Astrocyte of the spinal cord (primary cell): Measurements from ENCODE around the gene GLIS1.

Experiments
- DNase-seq: peaks from one replicate; pipeline ENCODE4 v3.0.0; 2011; ENCODE audit warnings: low read depth, low spot score
- H3K4me3 ChIP-seq: 2 replicates; pipeline ENCODE4 v1.5.1; 2011; ENCODE audit warnings: low read depth, mild to moderate bottlenecking, low read length, moderate library complexity
- in situ Hi-C: cut with HindIII; loops from 2 replicates; pipeline ENCODE4 v1.10.0; 2017; ENCODE audit warnings: low sequenced_read_pairs
- TF ChIP-seq, protein P1 (sequence below): IDR thresholded peaks from 2 replicates; pipeline ENCODE4 v1.5.1; 2012; ENCODE audit warnings: low read depth, mild to moderate bottlenecking, low read length, inconsistent platforms

GLIS1 gene

DNA sequence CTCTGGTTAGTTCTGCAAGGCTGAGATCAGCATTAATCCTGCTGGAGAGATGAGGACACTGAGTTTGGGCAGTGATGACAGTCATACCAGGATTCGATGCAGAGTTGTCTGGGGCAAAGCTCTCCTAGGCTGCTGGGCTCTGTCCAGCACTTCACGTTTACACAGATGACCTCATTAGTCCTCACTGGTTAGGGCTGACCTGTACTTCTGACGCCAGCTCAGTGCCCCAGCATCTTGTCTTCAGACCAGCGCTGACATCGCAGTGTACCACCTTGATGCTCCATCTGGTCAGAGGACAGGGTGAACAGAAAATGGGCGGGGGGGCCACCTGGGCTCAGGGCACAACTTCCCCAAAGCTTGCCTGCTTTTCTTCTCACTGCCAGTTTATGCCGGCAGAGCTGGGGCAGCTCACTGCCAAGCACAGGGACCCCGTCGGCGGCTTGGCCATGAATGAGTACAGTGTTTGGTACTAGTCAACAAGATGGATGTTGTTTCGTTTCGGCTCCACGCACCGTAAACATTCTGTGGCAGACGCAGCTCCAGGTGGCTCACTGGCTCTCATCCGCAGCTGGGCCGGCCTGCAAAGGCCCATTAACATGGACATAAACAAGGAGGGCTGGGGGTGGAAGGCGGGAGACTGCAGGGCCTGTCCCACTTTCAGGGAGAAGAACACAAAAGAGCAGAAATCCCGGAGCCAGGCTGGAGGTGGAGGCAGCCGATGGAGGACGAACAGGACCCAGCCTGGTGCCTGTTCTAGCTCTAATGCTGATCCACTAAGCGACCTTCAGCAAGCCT is 118.7 kb downstream of the GLIS1 start:
- TF ChIP-seq, protein P1, sequence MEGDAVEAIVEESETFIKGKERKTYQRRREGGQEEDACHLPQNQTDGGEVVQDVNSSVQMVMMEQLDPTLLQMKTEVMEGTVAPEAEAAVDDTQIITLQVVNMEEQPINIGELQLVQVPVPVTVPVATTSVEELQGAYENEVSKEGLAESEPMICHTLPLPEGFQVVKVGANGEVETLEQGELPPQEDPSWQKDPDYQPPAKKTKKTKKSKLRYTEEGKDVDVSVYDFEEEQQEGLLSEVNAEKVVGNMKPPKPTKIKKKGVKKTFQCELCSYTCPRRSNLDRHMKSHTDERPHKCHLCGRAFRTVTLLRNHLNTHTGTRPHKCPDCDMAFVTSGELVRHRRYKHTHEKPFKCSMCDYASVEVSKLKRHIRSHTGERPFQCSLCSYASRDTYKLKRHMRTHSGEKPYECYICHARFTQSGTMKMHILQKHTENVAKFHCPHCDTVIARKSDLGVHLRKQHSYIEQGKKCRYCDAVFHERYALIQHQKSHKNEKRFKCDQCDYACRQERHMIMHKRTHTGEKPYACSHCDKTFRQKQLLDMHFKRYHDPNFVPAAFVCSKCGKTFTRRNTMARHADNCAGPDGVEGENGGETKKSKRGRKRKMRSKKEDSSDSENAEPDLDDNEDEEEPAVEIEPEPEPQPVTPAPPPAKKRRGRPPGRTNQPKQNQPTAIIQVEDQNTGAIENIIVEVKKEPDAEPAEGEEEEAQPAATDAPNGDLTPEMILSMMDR: no peak
- no peak overlapping the region for H3K4me3 ChIP-seq
- in situ Hi-C loops: no loop called here
- peak; percentile 18 for DNase-seq

DNA sequence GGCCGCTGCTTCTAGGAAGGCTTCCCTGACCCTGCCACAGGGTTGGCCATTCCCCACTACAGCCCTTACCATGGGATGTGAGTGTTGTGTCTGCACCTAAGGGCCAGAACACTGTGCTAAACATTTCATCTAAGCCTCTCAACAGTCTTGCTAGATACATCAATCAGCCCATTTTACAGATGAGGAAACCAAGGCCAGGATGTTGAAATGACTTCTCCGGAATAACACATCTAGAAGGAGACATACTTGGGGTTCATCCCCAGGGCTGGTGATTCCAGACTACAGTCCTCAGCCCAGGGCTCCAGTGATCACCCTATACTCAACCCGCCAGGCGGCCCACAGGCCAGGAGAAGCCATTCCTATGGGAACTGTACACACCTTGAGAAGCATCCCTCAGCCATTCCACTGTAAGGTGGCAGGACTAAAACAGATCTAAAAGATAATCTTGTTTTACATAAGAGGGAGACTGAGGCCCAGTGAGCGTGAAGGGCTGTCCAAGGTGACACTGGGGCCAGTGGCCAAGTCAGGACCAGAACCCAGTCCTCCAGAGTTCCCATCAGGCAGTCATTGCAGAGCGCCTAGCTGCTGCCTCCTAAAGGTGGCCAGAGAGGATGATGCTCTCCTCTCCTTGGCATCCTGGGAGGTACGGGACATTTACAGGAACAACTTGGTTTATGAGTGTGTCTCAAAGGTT is 119.5 kb downstream of the GLIS1 start:
- no peak overlapping the region for H3K4me3 ChIP-seq
- no peak for DNase-seq
- in situ Hi-C loops: no loop called here
- TF ChIP-seq, protein P1: no peak

DNA sequence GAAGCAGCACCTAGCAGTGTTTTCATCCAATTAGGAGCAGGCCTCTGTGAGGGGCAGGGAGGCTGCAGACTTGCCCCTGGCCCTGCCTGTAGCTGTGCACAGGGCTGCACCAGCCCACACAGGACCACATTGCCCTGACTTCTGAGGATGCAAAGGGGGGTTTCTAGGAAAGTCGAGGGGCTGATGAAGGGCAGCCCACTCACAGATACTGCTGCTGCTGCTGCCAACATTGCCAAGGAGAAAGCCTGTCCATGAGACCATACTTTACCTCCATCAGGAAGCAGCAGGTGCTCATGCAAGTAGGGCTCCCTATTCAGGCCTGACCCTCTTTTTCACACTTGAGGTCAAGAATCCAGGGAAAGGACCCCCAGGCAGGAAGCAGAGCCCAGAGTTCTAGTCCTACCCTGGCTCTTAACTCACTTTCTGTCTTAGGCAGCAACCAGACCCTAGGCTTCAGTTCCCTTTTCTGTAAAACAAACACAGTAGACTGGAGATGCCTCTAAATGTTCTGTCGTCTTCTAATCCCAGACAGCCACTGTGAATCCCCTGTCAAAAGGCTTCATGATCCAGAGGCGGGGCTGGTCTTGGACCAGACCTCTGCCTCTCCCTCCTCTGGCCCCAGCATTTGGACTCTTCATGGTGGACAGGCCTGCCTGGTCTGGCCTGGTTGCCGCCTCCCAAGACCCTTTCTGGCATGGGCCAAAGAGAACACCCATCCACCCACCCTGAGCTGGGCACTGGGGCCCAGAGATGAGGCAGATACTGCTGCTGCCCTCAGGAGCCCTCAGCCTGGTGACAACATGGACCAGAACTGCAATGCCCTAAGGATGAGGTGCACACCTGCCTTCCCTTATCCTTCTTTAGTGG is 120.2 kb downstream of the GLIS1 start:
- TF ChIP-seq, protein P1: no peak
- DNase-seq: no peak
- in situ Hi-C loops: no loop called here
- H3K4me3 ChIP-seq: no peak overlapping the region

DNA sequence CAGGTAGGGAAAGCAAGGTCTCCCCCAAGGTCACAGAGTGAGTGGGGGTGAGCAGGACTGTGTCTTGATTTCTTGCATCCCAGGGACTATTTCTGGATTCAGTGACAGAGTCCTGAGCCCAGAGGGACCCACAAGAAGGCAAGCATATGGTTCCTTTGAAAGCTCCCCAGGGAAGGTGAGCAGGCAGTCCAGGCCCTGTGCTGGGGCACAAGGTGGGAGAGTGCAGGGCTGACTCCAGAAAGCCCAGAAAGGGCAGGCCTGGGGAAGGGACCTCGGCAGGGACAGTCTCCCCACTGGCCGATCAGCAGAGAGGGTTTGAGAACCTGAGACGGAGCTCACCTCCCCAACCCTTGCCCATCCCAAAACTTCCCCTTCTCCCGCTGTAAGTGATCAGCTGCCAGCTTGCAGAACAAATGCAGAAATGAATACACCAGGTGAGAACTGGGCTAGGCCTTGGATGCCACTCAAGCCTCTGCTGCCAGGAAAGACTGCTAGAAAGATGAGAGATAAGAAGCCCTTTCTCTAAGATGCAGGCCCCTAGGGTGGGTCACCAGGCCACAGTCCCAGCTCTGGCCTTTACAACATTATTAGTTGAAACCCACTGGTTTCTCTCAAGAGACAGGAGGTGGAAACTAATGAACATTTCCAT is 121.0 kb downstream of the GLIS1 start:
- TF ChIP-seq, protein P1: no peak
- no peak overlapping the region for H3K4me3 ChIP-seq
- DNase-seq: no peak
- in situ Hi-C loops: no loop called here

DNA sequence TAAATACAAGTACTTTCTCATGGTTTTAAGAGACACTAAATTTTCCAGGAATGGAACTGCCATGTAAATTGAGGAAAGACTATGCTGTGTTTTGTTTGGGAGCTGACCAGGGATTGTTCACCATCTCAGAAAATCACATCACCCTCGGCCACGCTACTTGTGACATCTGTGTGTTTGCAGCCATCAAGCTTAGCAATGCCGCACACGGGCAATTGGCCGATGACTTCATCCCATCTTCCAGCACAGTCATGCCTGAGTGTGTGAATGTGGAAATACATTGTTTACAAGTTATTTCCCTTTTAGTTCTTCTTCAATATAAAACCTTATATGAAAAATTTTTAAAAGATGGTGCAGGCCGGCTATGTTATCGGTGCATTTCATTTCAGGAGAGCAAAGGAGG is 121.6 kb downstream of the GLIS1 start:
- in situ Hi-C loops: no loop called here
- DNase-seq: peak; percentile 51

More for the DNA sequence above, 121.6 kb downstream of the GLIS1 start:
- H3K4me3 ChIP-seq: no peak overlapping the region
- TF ChIP-seq, protein P1: no peak
